Endothelial cell (in vitro differentiated cells): ENCODE data around the gene COL25A1. TPM values are rescaled to one million over a fixed set of nuclear protein-coding genes. Genes with fewer than 3 reads are reported as not detected.

ENCODE experiments used
- DNase-seq: peaks from one replicate; pipeline ENCODE4 v3.0.0; 2021; ENCODE audit warnings: low spot score
- H3K27ac Mint-ChIP-seq: one replicate; pipeline ENCODE4 v1.8.0; 2021; ENCODE audit warnings: mixed read lengths, inconsistent platforms; ENCODE audit not compliant: unreplicated experiment
- H3K27me3 Mint-ChIP-seq: one replicate; pipeline ENCODE4 v1.8.0; 2021; ENCODE audit warnings: mild to moderate bottlenecking, moderate library complexity, mixed read lengths, inconsistent platforms; ENCODE audit not compliant: unreplicated experiment
- H3K36me3 Mint-ChIP-seq: one replicate; pipeline ENCODE4 v1.8.0; 2021; ENCODE audit warnings: mild to moderate bottlenecking, low read depth, mixed read lengths, inconsistent platforms; ENCODE audit not compliant: unreplicated experiment
- H3K4me1 Mint-ChIP-seq: one replicate; pipeline ENCODE4 v1.8.0; 2021; ENCODE audit warnings: mild to moderate bottlenecking, mixed read lengths, inconsistent platforms; ENCODE audit not compliant: unreplicated experiment
- H3K4me3 Mint-ChIP-seq: one replicate; pipeline ENCODE4 v1.8.0; 2021; ENCODE audit warnings: mild to moderate bottlenecking, mixed read lengths, inconsistent platforms; ENCODE audit not compliant: unreplicated experiment
- H3K9me3 Mint-ChIP-seq: one replicate; pipeline ENCODE4 v1.8.0; 2021; ENCODE audit warnings: mixed read lengths, inconsistent platforms; ENCODE audit not compliant: unreplicated experiment
- CTCF ChIP-seq: fragments of 200-600 bp; sonication (generic); IDR thresholded peaks from one replicate; pipeline ENCODE4 v1.5.0; 2021; ENCODE audit warnings: antibody characterized with exemption; ENCODE audit not compliant: unreplicated experiment
- total RNA-seq: library from RNA; stranded (reverse); fragmentation: NEBNext Ultra II Directional; extraction: Animal tissue kit (Norgen Biotek cat#: 25700); gene quantifications from one replicate; pipeline ENCODE4 v1.2.1, GENCODE V29; 2021; ENCODE audit not compliant: unreplicated experiment

Gene COL25A1
- total RNA-seq, 1 donor from 2014 or later = 22.7 TPM

DNA sequence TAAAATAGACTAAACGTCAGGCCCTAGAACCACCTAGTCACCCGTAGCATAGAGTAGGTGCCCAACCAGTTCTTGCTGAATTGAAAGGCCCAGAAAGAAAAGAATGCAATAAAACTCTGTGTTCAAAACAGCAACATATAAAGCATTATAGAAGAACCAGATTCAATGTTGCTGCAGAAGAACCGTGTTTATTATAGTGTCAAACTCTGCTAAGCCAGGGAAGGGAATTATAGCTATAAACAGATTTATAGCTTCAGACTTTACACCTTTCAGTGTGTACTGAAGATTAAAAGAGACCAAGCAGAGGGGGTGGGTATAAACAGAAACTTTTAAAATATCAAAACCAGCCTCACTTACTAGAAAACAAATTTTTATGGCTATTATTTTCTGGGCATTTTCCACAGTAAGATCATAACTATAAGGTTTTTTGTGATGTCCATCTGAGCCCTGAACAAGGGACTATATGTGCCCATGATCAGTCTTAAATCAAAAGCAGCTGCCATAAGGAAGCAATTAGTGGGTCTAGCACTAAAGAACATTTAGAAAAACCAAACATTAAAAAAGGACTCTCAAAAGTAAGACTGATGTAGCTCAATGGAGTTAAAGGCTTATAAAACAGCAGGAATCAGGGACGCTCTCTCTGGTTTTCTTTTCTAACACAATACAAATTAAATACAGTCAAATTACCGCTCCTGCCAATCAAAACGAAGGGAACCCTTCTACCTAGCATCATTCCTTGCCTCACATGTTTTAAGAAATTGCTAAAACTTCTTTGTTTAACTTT lies 319.9 kb downstream of the COL25A1 start:
- no peaks in the 10 kb centered on the region for H3K36me3 Mint-ChIP-seq
- H3K27ac Mint-ChIP-seq = no peak overlapping the region
- H3K9me3 Mint-ChIP-seq = no peaks in the 10 kb centered on the region

DNA sequence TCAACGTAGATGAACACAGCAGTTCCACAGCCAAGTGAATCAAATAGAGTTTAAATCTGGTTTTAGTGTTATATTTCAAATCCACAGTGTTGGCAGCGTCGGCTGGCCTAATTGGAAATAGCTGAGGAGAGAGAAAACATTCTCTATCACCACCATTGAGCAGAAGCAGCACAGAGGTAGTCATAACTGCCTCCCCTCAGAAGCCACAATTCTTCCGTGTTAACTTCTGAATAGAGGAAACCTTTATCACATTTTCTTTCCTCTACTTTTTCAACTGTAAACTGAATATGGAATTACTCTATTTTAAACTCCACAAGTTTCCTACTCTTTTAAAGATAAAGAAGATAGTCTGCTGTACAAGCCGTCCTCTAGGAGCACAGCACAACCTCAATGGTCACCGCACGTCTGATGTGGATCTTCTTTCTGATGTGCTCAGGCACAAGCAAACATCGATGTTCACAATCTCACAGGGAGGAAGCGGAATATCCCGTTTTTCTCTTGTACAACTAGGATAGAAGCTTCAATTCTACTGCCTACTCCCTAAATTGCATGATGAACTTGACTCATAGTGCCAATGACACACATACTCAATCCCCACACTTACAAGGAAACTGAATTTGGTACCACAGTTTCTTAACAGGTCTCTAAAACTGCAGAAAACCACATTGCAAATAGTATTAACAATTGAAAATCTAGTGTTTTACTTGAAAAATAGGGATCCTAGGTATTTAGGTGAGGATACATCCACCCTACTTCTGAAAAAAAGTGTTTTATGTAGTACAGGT lies 321.8 kb downstream of the COL25A1 start:
- Mint-ChIP-seq H3K9me3 (no peaks in the 10 kb centered on the region), H3K36me3 (no peaks in the 10 kb centered on the region), H3K4me1 (peaks cover 5% of the 10 kb centered on the region), H3K27me3 (no peaks in the 10 kb centered on the region), H3K27ac (no peak overlapping the region), H3K4me3 (no peak overlapping the region)
- no peak for TF ChIP-seq CTCF
- DNase-seq = no peak

More for the DNA sequence above, 319.9 kb downstream of the COL25A1 start:
- no peak overlapping the region for H3K4me3 Mint-ChIP-seq
- DNase-seq = no peak
- no peak for TF ChIP-seq CTCF
- no peaks in the 10 kb centered on the region for H3K27me3 Mint-ChIP-seq
- H3K4me1 Mint-ChIP-seq = peaks cover 5% of the 10 kb centered on the region

GRCh38 chr4:108979759-108980158 lies 322.7 kb downstream of the COL25A1 start:
- Mint-ChIP-seq H3K4me1 (peaks cover 5% of the 10 kb centered on the region), H3K36me3 (no peaks in the 10 kb centered on the region), H3K27ac (no peak overlapping the region), H3K4me3 (no peak overlapping the region), H3K9me3 (no peaks in the 10 kb centered on the region), H3K27me3 (no peaks in the 10 kb centered on the region)
- TF ChIP-seq CTCF = no peak
- no peak for DNase-seq

DNA sequence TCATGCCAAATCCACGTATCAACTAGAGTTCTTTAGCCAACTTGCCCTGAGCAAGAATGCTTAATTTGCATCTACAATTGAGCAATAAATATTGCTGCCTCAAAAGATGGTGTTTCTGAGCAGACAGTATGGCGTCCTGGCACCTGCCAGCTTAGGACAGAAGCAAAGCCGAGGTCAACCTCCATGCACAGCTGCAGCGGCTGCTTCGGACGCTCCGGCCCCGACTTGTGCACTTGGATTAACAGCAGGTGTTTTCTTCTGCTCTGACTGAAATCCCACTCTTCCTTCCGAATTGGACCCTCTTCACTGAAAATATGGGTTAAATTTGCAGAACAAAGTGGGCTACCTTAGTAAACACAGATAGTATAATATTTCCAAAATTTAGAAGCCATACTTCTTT lies 324.4 kb downstream of the COL25A1 start:
- Mint-ChIP-seq H3K4me1 (peaks cover 5% of the 10 kb centered on the region), H3K9me3 (no peaks in the 10 kb centered on the region), H3K36me3 (no peaks in the 10 kb centered on the region), H3K27ac (no peak overlapping the region), H3K27me3 (no peaks in the 10 kb centered on the region), H3K4me3 (no peak overlapping the region)
- TF ChIP-seq CTCF = no peak
- no peak for DNase-seq
